HG03139 (cell line): ENCODE measurements around the gene PRRG2.

Experiments
- ATAC-seq: cut with Tn5 transposase; IDR thresholded peaks from one replicate; pipeline ENCODE4 v1.9.1; 2021; ENCODE audit not compliant: unreplicated experiment

The PRRG2 gene

GRCh38 chr19:49636233-49636932 is 55.3 kb downstream of the PRRG2 start:
- ATAC-seq: no peak

GRCh38 chr19:49637821-49638738 is 57.0 kb downstream of the PRRG2 start:
- no peak for ATAC-seq

- ATAC-seq: no peak
Measured at GRCh38 chr19:49639401-49640112, 58.4 kb downstream of the PRRG2 start.

GRCh38 chr19:49640113-49640898 is 59.2 kb downstream of the PRRG2 start, which contains the start of gene RRAS:
RRAS (minus strand) TSS chr19:49640143; CDS start chr19:49640098, 45 bp downstream.
- ATAC-seq: peak; percentile 53
